K562 (cell line): ENCODE measurements around the gene SERPINE1. TPM values are rescaled to one million over a fixed set of nuclear protein-coding genes. Genes with fewer than 3 reads are reported as not detected.

Source experiments
- ATF1 ChIP-seq, 2 experiments: fragments of 450-650 bp in 1 of 2; IDR thresholded peaks; 2 replicates each; pipeline ENCODE4 v1.6.1; 2016; ENCODE audit warnings: missing compliant biosample characterization in 1 of 2, missing genetic modification characterization in 1 of 2
- CBFB ChIP-seq: sonication (generic); formaldehyde crosslinking; IDR thresholded peaks from 2 replicates; pipeline ENCODE4 v1.4.0; 2020; ENCODE audit warnings: mild to moderate bottlenecking, missing genetic modification reagents
- EGR1 ChIP-seq: fragments of 450-650 bp; conservative IDR thresholded peaks from 2 replicates; pipeline ENCODE4 v1.6.1; 2017; ENCODE audit warnings: mild to moderate bottlenecking
- ETV5 ChIP-seq: sonication (generic); formaldehyde crosslinking; IDR thresholded peaks from 2 replicates; pipeline ENCODE4 v1.4.0; 2020; ENCODE audit warnings: low read depth, mild to moderate bottlenecking, missing genetic modification reagents
- GTF2A2 ChIP-seq: IDR thresholded peaks from 2 replicates; pipeline ENCODE4 v1.6.1; 2016; ENCODE audit warnings: mild to moderate bottlenecking, missing genetic modification characterization, missing compliant biosample characterization
- HNRNPUL1 ChIP-seq: fragments of 200-400 bp; formaldehyde crosslinking; IDR thresholded peaks from 2 replicates; pipeline ENCODE4 v1.6.1; 2017; ENCODE audit warnings: low read length
- MAFF ChIP-seq: IDR thresholded peaks from 2 replicates; pipeline ENCODE4 v1.6.1; 2012; ENCODE audit warnings: low read length, improper control_type of control experiment
- MCM3 ChIP-seq: fragments of 450-650 bp; IDR thresholded peaks from 2 replicates; pipeline ENCODE4 v1.6.1; 2016
- MTA2 ChIP-seq: fragments of 450-650 bp; IDR thresholded peaks from 2 replicates; pipeline ENCODE4 v1.6.1; 2016; ENCODE audit warnings: low read depth
- NFIX ChIP-seq: fragments of 250-450 bp; sonication (Bioruptor Pico); IDR thresholded peaks from 2 replicates; pipeline ENCODE4 v1.4.0; 2020; ENCODE audit warnings: low read depth, mild to moderate bottlenecking, moderate library complexity
- NR3C1 ChIP-seq: sonication (generic); formaldehyde crosslinking; IDR thresholded peaks from 2 replicates; pipeline ENCODE4 v1.8.1; 2022; ENCODE audit warnings: missing genetic modification reagents
- NR4A1 ChIP-seq, 2 experiments: fragments of 250-450 bp in 1 of 2; fragments of 450-650 bp in 1 of 2; sonication (Bioruptor Pico) in 1 of 2; IDR thresholded peaks; 2 replicates each; pipeline versions ENCODE4 v1.4.0 to v1.6.1; 2016 to 2020; ENCODE audit warnings: mild to moderate bottlenecking in 2 of 2, missing compliant biosample characterization in 1 of 2, missing genetic modification characterization in 1 of 2, moderate library complexity in 1 of 2
- RAD21 ChIP-seq, 2 experiments: fragments of 250-450 bp in 1 of 2; fragments of 450-650 bp in 1 of 2; sonication (Bioruptor Pico) in 1 of 2; formaldehyde crosslinking in 1 of 2; IDR thresholded peaks in 1 of 2; conservative IDR thresholded peaks in 1 of 2; 2 replicates each; pipeline versions ENCODE4 v1.4.0 to v1.8.0; 2020 to 2022; ENCODE audit warnings: mild to moderate bottlenecking in 2 of 2, moderate library complexity in 1 of 2
- SOX6 ChIP-seq: fragments of 450-650 bp; IDR thresholded peaks from 2 replicates; pipeline ENCODE4 v1.6.1; 2014; ENCODE audit warnings: mild to moderate bottlenecking
- TEAD1 ChIP-seq, 2 experiments: fragments of 450-650 bp in 1 of 2; sonication (generic) in 1 of 2; formaldehyde crosslinking; IDR thresholded peaks; 2 replicates each; pipeline versions ENCODE4 v1.4.0 to v1.8.0; 2020 to 2022; ENCODE audit warnings: mild to moderate bottlenecking in 2 of 2, missing genetic modification reagents in 1 of 2
- ZBTB1 ChIP-seq: sonication (generic); formaldehyde crosslinking; IDR thresholded peaks from 2 replicates; pipeline ENCODE4 v1.8.1; 2023; ENCODE audit warnings: missing genetic modification reagents, low read depth, mild to moderate bottlenecking, borderline replicate concordance
- ZFP36 ChIP-seq: fragments of 150-350 bp; IDR thresholded peaks from 2 replicates; pipeline ENCODE4 v1.6.1; 2018; ENCODE audit warnings: low read length, low read depth; ENCODE audit not compliant: partially characterized antibody
- polyA plus RNA-seq, 8 experiments: library from polyadenylated mRNA; depleted of rRNA in 4 of 8; stranded (reverse) in 5 of 8; unstranded in 3 of 8; fragments of >200 nt; fragmentation: Nextera tagmentation in 2 of 8; fragmentation: Illumina TruSeq in 1 of 8; extraction: Ambion mirVana in 2 of 8; extraction: Trizol in 1 of 8; gene quantifications; 2 replicates each; pipeline versions ENCODE4 v1.2.1 to v1.2.3, GENCODE V29; 2011 to 2014; ENCODE audit warnings: inconsistent platforms in 1 of 8, missing spikeins in 1 of 8
- total RNA-seq, 7 experiments: library from RNA; depleted of rRNA in 6 of 7; stranded (reverse); fragments of >200 nt in 6 of 7; fragmentation: Illumina TruSeq in 2 of 7; extraction: Trizol in 2 of 7; gene quantifications; 2 replicates each; pipeline versions ENCODE4 v1.2.1 to v1.2.3, GENCODE V29; 2011 to 2021; ENCODE audit warnings: low replicate concordance in 1 of 7
- TF ChIP-seq, protein P1 (sequence below): fragments of 250-450 bp; sonication (Bioruptor Pico); IDR thresholded peaks from 2 replicates; pipeline ENCODE4 v1.8.0; 2021; ENCODE audit warnings: moderate library complexity, mild to moderate bottlenecking, inconsistent platforms
- TF ChIP-seq, protein P2 (sequence below): fragments of 250-450 bp; sonication (Bioruptor Pico); IDR thresholded peaks from 2 replicates; pipeline ENCODE4 v1.5.1; 2021; ENCODE audit warnings: mild to moderate bottlenecking
- TF ChIP-seq, protein P3 (sequence below): fragments of 250-450 bp; sonication (Bioruptor Pico); IDR thresholded peaks from 2 replicates; pipeline ENCODE4 v1.8.0; 2021; ENCODE audit warnings: borderline replicate concordance, mild to moderate bottlenecking, moderate library complexity; ENCODE audit not compliant: poor library complexity, severe bottlenecking
- TF ChIP-seq, protein P4 (sequence below): IDR thresholded peaks from 2 replicates; pipeline ENCODE4 v1.6.1; 2011; ENCODE audit not compliant: insufficient read length; ENCODE audit errors: extremely low read depth
- TF ChIP-seq, protein P5 (sequence below): sonication (generic); formaldehyde crosslinking; IDR thresholded peaks from 2 replicates; pipeline ENCODE4 v1.8.0; 2022; ENCODE audit warnings: missing genetic modification reagents, mild to moderate bottlenecking, borderline replicate concordance

The SERPINE1 gene
- total and polyA plus RNA-seq, 9 of the 15 experiments (the other 6 are each of a cell fraction or from before 2014, with no cell fraction given): 0.22 to 4.8 (median 0.91) TPM

DNA sequence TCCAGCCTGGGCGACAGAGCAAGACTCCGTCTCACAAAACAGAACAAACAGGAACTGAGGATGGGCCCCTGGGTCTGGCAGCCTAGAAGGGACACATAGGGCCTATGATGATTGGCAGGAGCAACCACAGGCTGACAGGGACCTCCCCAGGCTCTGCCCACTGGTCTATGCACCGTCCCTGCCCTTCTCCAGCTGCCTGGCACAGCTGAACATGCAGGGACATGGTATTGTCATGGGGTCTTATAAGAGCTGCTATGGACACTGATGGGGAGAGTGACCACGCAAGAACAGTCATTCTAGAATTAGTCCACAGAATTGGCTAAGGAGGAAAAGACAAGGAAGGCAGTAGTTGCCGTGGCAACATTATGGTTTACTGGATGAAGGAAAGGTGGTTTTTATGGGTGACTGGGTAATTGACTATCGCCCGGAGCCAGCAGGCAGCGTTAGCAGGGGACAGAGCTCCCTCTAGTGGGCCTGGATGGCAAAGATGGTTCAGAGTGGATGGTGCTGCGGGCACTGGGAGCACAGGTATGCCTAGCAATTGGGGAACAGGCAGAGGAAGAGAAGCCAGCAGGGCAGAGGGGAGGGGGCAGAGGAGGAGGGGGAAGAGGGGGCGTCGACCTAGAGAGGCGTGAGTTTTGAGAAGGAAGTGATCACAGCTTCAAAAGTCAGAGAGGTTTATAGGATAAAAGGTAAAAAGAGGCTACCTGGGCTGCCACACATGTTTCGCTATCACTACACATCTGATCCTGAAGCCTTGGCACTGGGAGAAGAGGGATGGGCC lies 49.4 kb upstream of the SERPINE1 start (continued):
- TF ChIP-seq, protein P1, sequence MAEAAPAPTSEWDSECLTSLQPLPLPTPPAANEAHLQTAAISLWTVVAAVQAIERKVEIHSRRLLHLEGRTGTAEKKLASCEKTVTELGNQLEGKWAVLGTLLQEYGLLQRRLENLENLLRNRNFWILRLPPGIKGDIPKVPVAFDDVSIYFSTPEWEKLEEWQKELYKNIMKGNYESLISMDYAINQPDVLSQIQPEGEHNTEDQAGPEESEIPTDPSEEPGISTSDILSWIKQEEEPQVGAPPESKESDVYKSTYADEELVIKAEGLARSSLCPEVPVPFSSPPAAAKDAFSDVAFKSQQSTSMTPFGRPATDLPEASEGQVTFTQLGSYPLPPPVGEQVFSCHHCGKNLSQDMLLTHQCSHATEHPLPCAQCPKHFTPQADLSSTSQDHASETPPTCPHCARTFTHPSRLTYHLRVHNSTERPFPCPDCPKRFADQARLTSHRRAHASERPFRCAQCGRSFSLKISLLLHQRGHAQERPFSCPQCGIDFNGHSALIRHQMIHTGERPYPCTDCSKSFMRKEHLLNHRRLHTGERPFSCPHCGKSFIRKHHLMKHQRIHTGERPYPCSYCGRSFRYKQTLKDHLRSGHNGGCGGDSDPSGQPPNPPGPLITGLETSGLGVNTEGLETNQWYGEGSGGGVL (CRISPR knock-in tag): no peak
- TF ChIP-seq ZFP36 (peak; percentile 43), ZBTB1 (0 out of 2 replicates have a peak, but pooled peaks have one; percentile 50), TEAD1 (CRISPR knock-in tag; IDR thresholded peaks at IDR 0.05) (0 out of 4 replicates have a peak, but pooled peaks of 1 of the 2 experiments have one; percentile 30), CBFB (0 out of 2 replicates have a peak, but pooled peaks have one; percentile 37), SOX6 (0 out of 2 replicates have a peak, but pooled peaks have one; percentile 30), EGR1 (no peak), ETV5 (CRISPR knock-in tag) (0 out of 2 replicates have a peak, but pooled peaks have one; percentile 36), NR4A1 (CRISPR knock-in tag; IDR thresholded peaks at IDR 0.05) (no peak), NR4A1 (tag; IDR thresholded peaks at IDR 0.05) (no peak), NFIX (CRISPR knock-in tag) (no peak), MCM3 (no peak), MTA2 (peak; percentile 32; the same call in 1 of the 2 replicates), NR3C1 (CRISPR knock-in tag) (no peak), MAFF (no peak), GTF2A2 (no peak), ATF1 (CRISPR knock-in tag; IDR thresholded peaks at IDR 0.05) (no peak), ATF1 (tag; IDR thresholded peaks at IDR 0.05) (no peak), HNRNPUL1 (no peak), RAD21 (CRISPR knock-in tag; conservative IDR thresholded peaks at IDR 0.05 in 1 of 2, IDR thresholded peaks at IDR 0.05 in 1 of 2) (peak; percentile 75 to 90)
- TF ChIP-seq, protein P2, sequence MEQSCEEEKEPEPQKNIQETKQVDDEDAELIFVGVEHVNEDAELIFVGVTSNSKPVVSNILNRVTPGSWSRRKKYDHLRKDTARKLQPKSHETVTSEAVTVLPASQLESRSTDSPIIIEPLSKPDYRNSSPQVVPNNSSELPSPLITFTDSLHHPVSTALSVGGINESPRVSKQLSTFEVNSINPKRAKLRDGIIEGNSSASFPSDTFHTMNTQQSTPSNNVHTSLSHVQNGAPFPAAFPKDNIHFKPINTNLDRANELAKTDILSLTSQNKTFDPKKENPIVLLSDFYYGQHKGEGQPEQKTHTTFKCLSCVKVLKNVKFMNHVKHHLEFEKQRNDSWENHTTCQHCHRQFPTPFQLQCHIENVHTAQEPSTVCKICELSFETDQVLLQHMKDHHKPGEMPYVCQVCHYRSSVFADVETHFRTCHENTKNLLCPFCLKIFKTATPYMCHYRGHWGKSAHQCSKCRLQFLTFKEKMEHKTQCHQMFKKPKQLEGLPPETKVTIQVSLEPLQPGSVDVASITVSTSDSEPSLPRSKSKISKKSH: no peak
- TF ChIP-seq, protein P3, sequence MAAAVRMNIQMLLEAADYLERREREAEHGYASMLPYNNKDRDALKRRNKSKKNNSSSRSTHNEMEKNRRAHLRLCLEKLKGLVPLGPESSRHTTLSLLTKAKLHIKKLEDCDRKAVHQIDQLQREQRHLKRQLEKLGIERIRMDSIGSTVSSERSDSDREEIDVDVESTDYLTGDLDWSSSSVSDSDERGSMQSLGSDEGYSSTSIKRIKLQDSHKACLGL (CRISPR knock-in tag): no peak
- TF ChIP-seq, protein P4, sequence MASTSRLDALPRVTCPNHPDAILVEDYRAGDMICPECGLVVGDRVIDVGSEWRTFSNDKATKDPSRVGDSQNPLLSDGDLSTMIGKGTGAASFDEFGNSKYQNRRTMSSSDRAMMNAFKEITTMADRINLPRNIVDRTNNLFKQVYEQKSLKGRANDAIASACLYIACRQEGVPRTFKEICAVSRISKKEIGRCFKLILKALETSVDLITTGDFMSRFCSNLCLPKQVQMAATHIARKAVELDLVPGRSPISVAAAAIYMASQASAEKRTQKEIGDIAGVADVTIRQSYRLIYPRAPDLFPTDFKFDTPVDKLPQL: no peak
- TF ChIP-seq, protein P5, sequence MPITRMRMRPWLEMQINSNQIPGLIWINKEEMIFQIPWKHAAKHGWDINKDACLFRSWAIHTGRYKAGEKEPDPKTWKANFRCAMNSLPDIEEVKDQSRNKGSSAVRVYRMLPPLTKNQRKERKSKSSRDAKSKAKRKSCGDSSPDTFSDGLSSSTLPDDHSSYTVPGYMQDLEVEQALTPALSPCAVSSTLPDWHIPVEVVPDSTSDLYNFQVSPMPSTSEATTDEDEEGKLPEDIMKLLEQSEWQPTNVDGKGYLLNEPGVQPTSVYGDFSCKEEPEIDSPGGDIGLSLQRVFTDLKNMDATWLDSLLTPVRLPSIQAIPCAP: no peak
